Activated CD4-positive, alpha-beta T cell treated with anti-CD3 and anti-CD28 coated beads, Interleukin-2, Interleukin-4, amounts not matched to agents 100 ng/mL and 50 ng/mL, durations not matched to agents 16 hours and 8 hours (primary cell): Measurements from ENCODE around the gene FOXN1.
"Not testable (repeated sequence)": the region's sequence is repeated elsewhere in the genome, so short reads cannot be mapped to it uniquely, and the experiment has no call there.

ENCODE experiments used
- DNase-seq: peaks from one replicate; pipeline ENCODE4 v3.0.0-alpha.2; 2020; ENCODE audit warnings: low spot score

The FOXN1 gene

GRCh38 chr17:28500712-28501379, 5.3 kb upstream of the FOXN1 start:
- DNase-seq, result no peak

GRCh38 chr17:28501421-28502284, 4.5 kb upstream of the FOXN1 start:
- no peak for DNase-seq

- DNase-seq, result no peak
These were observed 2.7 kb upstream of the FOXN1 start for GRCh38 chr17:28503420-28503819.

- no peak for DNase-seq
These were observed 777 bp downstream of the FOXN1 start for GRCh38 chr17:28506763-28507487.

GRCh38 chr17:28507567-28508203, 1.5 kb downstream of the FOXN1 start:
- no peak for DNase-seq

- no peak for DNase-seq
These were observed 2.1 kb downstream of the FOXN1 start for GRCh38 chr17:28508211-28508724.

- DNase-seq, result no peak
These were observed 3.6 kb downstream of the FOXN1 start for GRCh38 chr17:28509789-28510188.

GRCh38 chr17:28511858-28512461, 5.8 kb downstream of the FOXN1 start:
- DNase-seq, result no peak

- DNase-seq, result no peak
These were observed 7.3 kb downstream of the FOXN1 start for GRCh38 chr17:28513476-28513875.

- no peak for DNase-seq
These were observed 8.4 kb downstream of the FOXN1 start for GRCh38 chr17:28514561-28515002.

GRCh38 chr17:28515518-28515917, 9.4 kb downstream of the FOXN1 start:
- DNase-seq, result no peak

- no peak for DNase-seq
These were observed 12.0 kb downstream of the FOXN1 start for GRCh38 chr17:28518132-28518531.

GRCh38 chr17:28518578-28518977, 12.4 kb downstream of the FOXN1 start:
- DNase-seq, result no peak

GRCh38 chr17:28519236-28519635, 13.1 kb downstream of the FOXN1 start:
- DNase-seq, result no peak

GRCh38 chr17:28520687-28521086, 14.5 kb downstream of the FOXN1 start:
- no peak for DNase-seq

GRCh38 chr17:28521311-28522085, 15.3 kb downstream of the FOXN1 start:
- no peak for DNase-seq

- DNase-seq, result not testable (repeated sequence)
These were observed 16.1 kb downstream of the FOXN1 start for GRCh38 chr17:28522281-28522680.

GRCh38 chr17:28523186-28523585, 17.0 kb downstream of the FOXN1 start:
- DNase-seq, result no peak

GRCh38 chr17:28523876-28524275, 17.7 kb downstream of the FOXN1 start:
- DNase-seq, result no peak

- no peak for DNase-seq
These were observed 18.6 kb downstream of the FOXN1 start for GRCh38 chr17:28524476-28525424.
